GM21717 (cell line): ENCODE results near the gene MYO18B.

Source experiments
- ATAC-seq: cut with Tn5 transposase; IDR thresholded peaks from one replicate; pipeline ENCODE4 v1.9.1; 2021; ENCODE audit warnings: mild to moderate bottlenecking, moderate library complexity; ENCODE audit not compliant: unreplicated experiment

The MYO18B gene

DNA sequence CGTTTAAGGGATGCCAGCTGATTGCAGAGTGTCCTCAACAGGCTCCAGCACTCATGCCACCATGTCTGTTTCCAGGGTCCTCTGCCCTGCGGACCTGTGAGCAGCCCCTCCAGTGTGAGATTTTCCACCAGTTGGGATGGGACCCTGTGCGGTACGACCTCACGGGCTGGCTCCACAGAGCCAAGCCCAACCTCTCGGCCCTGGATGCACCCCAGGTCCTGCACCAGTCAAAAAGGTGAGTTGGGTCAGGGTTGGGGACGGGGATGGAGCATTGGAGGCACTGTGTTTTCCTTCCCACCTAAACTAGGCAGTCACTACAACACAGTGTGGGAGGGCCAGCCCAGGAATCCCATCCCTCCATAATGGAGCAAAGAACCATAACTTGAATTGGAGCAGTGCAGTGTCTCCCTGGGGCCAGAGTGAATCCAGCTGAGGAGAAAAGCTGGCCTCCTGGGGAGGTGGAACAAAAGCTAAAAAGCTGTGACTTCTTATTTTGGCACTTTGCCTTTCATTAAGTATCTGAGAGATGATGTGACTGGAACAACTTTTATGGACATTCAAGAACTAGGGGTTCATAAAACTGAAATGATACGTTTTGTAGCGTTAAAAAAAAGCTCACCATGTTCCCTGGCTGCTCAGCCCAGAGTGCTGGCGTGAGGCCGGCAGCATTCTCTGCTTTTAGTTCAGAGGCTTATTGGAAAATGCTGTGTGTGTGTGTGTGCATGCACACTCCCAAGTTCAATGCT lies 101.8 kb downstream of the MYO18B start:
- no peak for ATAC-seq

DNA sequence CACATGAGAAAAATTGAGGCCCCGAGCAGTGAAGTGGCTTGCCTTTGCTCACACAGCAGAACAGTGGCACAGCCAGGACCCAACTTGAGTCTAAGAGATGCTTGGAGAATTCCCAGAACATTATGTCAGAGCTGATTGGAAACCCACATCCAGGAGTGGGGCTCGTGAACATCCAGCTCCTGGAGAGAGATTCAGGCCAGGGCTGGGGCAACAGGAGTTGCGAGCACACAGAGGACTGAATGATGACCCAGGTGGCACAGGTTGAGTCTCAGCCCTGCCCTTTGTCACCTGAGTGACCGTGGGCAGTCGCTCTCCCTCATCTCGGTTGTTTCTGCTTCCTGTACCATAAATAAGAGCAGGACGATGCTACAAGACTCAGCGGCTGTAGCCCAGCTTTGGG lies 102.6 kb downstream of the MYO18B start:
- no peak for ATAC-seq

DNA sequence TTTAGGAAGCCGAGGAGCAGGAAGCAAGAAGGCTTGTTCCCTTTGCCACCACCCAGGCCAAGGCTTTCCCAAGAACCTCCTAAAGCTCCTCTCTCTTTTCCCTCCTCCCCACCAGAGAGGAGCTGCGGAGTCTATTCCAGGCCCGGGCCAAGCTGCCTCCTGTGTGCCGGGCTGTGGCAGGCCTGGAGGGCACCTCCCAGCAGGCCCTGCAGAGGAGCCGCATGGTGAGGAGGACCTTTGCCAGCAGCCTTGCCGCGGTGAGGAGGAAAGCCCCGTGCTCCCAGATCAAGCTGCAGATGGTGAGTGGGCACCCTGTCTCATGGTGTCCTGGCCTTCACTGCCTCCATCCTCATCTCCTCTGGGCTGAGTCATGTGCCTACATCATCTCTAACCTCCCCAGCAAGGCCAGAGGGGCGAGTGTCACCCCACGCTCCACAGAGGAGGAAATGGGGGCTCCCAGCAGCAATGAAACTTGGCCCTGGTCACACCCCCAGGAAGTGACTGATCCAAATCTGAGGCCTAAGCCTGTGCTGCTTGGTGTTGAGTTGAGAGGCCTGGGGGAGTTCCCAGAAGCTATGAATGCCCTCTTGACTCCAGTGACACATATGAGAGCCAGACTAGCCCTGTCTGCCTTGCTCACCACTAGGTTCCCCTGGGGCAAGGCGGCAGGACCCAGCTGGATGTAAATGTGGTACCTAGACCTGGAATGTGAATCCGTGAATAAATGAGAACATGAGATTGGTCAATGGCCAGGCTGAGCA lies 104.2 kb downstream of the MYO18B start:
- ATAC-seq, result peak; percentile 45

DNA sequence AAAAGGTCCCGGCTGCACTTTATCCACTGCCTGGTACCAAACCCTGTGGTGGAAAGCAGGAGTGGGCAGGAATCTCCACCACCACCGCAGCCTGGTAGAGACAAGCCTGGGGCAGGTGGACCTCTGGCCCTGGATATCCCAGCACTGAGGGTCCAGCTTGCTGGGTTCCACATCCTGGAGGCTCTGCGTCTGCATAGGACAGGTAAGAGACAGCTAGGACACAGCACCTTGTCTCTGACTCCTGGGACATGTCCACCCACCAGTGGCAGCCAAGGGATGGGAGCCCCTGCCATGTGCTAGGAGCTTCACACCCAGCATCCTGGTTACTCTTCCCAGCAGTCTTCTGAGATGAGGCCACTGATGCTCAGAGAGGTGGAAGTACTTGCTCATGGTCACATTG lies 105.5 kb downstream of the MYO18B start:
- no peak for ATAC-seq

DNA sequence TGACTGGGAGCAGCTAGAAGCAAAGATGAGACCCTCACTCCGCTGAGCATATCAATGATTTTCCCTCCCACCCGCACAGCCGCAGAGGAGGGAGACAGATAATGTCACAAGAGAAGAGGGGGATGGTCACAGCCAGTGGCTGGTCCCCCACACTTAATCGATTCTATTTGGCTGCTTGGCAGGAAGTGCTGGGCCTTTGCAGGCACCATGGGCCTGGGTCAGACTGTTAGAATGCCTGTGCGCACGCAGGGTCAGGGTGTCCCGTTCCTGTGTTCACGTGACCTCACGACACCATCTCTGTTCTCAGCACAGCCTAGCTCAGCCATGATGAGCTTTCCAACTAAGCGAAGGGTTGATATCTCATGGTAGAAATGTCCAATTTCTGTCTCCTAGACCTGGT lies 107.0 kb downstream of the MYO18B start:
- no peak for ATAC-seq

DNA sequence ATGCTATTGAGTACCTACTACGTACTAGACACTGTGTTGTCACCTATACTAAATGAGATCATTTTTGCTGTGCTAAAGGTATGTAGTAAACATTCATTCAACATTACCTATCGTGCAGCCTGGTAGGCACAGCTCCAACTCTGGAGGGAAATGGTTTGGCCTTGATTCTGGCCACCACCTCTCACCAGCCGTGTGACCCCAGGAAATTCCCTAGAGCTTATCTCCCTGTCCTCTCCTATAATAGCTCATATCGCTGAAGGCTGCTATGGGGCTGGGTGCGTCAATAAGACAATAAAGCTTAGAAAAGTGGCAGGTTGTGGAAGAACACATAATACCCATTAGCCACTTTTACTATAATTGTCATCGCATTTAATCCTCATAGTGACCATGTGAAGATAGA lies 107.5 kb downstream of the MYO18B start:
- ATAC-seq, result no peak

DNA sequence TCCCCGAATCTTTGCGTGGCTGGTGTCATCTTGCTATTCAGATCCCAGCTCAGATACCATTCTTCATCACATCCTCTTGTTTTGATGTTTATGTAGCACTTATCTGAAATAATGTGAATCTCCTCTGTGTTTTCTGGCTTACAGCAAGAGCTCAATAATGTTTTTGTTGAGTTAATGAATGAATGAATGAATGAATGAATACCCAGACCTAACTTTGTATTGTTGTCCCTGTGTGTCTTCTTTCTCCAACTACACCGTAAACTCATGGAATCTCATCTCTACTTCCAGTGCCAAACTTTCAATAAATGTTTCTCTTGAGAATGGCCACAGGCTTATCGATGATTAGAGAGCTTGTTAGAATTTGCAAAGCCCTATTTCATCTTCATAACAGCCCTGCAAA lies 110.2 kb downstream of the MYO18B start:
- ATAC-seq, result no peak

DNA sequence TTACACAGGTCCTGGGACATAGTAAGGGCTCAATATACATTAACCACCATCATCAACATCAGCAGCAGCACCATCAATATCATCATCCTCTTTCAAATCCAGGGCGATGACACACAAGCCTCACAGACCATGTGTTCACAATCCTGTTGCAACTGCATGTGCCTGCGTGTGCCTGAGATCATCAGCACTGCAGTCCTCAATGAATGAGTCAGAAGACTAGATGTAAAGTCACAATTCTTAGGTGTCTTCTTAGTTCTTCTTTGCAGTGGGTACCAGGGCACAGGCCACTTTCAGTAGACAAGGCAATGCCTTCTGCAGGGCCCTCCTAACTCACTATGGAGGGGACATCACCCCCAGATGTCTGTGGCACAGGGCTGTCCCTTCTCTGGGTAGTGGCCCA lies 111.1 kb downstream of the MYO18B start:
- no peak for ATAC-seq

DNA sequence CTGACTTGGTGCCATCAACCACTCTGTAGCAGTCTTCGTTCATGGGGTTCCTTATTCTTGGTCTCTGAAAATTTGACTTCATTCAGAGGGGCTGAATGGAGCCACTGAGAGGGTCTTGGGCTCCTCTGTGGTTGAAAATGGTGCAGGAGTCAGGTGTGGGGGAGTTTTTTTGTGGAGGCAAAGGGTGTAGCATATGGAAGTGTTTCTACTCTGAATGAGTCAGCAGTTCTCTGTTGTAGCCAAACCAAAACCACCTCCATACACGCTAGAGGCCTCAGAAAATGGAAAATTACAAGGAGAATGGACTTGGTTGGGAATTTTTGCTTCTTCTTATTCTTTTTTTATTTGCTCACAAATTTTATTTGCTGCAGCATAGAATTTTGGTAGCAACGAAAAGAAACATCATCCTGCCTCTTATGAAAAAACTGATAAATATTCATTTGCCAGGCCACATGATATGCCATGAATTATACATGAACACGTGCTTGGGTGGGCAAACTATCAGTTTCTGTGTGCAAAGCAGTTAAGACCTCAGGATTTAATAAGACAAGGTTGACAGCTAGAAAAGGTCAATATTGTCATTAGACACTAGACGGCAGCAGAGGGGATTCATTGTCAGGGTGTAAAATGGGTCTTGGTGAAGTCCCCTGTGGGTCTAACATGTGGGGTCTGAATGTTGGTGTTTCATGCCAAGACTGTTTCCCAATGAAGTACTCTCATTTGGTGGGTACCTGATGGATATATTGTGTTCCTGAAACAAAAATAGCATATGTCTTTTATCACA lies 111.7 kb downstream of the MYO18B start:
- no peak for ATAC-seq

DNA sequence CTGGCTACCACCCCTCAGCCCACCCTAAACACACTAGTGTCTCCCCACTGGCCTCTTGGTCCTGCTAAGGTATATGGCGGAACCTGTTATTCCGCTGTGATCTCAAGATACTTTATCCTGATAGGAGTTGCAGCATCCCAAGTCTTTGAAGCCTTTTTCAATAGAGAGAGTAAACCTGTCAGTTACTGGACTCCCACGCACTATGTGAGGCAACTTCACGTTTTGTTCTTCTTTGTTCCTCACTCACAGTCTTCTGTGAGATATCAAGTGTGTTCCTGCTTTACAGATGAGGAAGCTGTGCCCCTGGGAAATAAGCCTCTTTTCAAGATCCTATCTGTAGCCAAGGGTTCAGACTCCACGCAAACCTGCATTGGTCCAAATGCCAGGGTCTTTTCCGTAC lies 127.8 kb downstream of the MYO18B start:
- no peak for ATAC-seq

DNA sequence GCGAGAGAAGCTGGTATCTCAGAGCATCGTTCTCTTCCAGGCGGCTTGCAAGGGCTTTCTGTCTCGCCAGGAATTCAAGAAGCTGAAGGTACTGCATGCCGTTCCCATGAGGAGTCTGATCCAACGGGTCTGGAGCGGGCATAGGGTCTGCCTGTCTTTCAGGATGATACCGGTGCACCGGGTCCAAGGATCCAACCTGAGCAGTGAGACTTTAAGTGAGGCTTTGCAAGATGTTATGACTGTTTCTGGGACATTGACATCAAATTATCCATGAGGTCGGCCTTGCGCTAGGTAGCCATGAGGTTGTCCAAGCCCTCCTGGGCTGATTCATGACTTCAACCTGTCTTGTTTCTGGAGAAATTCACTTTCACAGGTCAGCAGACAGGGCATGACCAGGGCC lies 132.3 kb downstream of the MYO18B start:
- ATAC-seq, result no peak

DNA sequence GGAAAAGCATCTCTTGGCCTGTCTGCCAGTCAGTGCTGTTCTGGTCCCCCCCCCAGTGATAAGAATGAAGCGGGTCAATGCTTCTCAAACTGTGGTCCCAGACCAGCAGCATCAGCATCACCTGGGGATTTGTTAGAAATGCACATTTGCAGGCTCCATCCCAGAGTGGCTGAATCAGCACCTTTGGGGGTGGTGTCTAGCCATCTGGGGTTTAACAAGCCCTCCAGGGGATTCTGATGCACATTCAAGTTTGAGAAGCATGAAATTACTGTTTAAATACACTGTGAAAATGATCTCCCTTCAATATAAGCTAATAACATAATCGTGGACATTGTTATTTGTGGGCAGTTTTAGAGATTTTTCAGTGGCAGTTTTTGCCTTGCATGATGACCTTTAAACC lies 133.5 kb downstream of the MYO18B start:
- ATAC-seq, result no peak

DNA sequence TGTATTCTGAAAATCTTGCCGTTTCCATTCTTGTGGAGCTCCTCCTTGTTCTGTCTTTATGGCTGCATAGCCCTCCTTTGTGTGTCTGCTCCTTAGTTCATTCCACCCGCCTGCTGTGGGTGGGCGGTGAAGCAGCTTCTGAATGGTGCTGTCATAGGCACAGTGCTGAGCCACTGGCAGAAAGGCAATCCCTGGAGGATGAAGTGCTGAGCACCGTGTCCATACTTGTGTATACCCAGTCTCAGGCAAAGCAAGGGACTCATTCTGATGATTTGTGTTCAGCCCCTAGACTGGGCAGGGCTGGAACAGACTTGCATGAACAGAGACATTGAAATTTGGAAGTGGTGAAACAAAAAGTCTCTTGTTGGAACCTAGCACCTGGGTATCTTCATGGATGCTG lies 134.9 kb downstream of the MYO18B start:
- no peak for ATAC-seq

DNA sequence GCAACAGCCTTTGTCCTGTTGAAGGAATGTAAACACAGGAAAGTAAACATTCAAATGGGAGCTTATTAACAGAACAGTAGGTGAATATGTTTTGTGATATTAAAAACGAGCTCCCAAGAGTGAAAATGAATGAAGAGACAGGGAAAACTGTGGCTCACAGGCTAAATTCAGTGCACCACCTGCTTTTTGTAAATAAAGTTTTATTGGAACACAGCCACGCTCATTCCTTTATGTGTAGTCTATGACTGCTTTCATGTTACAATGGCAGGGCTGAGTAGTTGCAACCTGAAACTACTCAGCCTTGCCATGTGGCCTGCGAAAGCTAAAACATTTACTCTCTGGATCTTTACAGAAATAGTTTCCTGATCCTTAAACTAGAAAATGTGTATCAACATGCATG lies 136.9 kb downstream of the MYO18B start:
- no peak for ATAC-seq

DNA sequence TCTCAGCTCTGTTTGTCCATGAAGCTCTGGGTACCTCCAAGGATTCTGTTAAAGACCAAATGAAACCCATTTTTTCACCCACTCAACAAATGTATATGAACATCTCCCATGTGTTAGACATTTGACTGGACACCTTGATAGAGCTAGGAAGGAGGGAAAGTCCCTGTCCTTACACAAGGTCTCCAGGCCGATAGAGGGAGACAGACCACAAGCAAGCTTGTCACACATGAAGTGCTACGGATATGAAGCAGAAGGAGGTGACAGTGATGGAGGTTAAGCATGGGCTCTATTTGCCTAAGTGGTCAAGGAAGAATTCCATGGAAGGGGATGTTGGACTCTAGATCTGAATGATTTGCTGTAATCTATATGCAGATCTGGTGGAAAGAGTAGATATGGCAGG lies 138.5 kb downstream of the MYO18B start:
- no peak for ATAC-seq

DNA sequence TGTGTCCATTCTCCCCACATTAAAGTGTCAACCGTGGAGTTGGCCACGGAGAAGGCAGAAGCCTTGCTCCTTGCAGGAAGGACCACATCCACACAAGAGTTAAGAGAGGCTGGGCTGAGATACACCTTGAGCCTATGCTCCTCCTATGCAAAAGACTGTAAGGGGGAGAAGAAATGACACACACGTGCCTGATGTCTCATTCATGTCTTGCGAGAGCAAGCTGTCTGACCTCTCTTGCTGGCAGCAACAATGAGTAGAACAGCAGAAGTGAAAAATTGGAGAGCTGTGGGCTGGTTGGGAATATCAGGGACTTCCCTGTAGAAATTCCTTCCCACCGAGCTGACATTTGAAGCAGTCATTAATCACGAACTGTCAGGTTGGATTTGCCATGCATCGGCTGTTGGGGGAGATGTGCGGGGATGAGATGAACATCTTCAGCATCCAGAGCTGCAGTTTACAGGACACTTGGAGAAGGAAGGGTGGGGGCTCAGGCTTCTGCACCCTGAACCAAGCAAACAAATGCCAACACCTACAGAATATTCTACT lies 139.3 kb downstream of the MYO18B start:
- no peak for ATAC-seq

DNA sequence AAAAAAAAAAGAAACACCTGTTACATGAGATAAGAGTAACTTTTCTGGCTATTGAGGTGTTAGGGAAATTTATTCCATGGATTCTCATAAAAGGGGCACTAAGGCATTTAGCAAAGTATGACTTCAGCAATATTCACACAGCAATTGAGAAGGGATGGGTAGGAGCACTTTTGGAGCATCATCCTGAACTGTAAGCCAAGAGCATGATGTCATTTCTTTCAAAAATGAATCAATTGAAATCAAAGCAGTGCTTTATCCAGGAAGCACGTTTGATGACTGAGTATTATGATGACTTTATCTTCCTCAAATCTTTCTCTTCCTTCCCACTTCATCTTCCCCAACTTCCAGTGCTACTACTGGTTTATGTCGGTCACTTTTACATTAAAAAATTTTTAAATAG lies 140.4 kb downstream of the MYO18B start:
- no peak for ATAC-seq

DNA sequence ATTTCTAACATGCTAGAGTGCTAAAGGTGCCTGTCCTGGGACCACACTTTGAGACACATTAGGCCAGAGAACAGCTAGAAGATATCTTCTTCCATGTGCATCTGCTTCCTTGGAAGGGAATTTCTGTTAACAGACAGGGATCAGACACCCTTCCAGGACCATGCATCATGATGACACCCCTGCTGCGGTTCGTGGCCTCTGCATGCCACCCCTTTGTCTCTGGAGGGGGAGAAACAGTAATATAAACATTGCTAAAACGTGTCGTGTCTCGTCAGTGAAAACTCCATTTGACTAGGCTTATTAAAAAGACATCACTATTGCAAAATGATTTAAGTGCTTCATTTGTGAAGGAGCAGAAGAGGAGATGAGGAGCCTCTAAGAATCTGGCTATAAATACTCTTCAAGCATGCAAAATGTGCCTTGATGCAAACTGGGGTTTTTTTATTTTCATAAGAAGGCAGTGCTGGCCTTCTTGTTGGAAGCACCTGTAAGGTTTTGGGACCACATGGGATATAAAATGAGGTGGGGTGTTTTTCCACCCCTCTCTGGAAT lies 141.6 kb downstream of the MYO18B start:
- no peak for ATAC-seq

DNA sequence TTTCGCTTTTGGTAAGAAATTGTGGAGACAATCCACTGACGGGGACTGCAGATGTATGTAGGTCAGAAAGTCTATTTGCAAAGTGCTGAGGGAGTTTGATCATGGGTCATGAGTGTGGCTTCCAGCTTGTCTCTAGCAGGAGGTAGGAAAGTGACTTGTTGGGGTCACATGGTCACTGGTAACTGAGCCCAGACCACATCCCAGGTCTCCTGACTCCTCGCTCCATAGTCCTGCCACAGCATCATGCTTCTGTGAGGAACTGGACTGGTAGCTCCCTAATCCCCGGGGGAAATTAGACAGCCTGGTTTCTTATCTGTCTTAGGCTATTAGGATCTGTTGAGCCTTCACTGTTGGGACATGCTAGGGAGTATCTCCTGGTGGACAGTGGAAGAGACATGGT lies 142.1 kb downstream of the MYO18B start:
- ATAC-seq, result no peak

DNA sequence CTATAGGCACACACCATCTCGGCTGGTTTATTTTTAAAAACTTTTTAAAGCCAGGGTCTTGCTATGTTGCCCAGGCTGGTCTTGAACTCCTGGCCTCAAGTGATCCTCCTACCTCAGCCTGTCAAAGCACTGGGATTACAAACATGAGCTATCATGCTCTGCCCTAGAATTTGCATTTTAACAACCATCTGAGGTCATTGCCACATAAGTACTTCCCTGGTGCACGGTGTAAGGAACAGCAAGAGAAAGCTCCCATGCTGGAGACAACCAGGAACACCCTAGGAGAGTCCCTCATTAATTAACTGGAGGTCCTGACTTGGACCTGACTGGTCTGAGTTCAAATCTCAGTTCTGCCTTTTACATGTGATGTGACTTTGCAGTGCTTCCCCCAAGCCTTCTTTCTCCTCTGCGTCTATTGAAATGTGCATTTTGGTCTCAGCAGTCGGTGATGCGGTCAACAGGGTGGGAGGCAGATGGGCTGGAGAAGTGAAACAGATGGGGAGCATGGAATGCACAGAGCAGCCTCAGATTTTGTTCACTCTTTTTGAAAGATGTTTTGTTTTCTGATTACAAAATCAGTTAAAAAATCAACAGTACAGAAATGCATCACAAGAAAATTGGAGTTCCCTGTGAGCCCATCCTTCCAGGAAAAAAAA lies 146.5 kb downstream of the MYO18B start:
- ATAC-seq, result no peak

DNA sequence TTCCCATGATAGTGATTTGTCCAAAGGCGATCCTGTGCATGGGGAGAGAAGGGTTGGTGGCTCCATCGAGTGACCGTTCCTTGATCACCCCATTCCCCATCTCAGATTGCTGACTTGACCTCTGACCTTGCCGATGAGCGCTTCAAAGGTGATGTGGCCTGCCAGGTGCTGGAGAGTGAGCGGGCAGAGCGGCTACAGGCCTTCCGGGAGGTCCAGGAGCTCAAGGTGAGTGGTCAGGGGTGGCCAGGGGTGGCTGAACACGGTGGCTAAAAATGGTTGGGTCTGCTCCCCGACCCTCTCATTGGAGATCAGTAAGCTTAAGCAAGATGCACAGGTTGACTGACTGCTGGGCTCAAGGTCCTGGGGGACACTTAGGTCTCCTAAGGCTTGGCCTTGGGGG lies 148.7 kb downstream of the MYO18B start:
- no peak for ATAC-seq
